ENCODE results near the gene SCYL2.

The SCYL2 gene

GRCh38 chr12:100382338-100382737 is 115.4 kb downstream of the SCYL2 start:
- no peak for DNase-seq

- no peak for DNase-seq
Observed at GRCh38 chr12:100383586-100384558, 116.9 kb downstream of the SCYL2 start.

GRCh38 chr12:100384559-100384935 is 117.6 kb downstream of the SCYL2 start:
- no peak for DNase-seq

DNA sequence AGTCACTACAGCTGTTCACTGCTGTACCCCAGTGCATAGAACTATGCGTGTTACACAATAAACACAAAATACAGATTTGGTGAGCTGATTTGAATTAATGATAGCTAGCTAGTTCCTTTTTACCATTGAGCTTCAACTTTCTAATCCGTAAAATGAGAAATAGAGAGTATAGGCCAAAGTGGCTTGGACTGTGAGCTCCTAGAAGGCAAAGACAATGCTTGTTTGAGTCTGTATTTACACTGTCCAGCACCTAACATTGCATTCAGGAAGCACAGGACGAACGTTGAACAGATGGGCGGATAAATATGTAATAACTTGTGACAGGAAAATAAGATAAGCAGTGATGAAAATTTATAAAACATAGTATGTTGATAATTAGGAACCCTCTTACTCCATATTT is 121.4 kb downstream of the SCYL2 start:
- no peak for DNase-seq
